A549 (cell line): ENCODE results near the gene ALG12. TPM values are rescaled to one million over a fixed set of nuclear protein-coding genes. Genes with fewer than 3 reads are reported as not detected.

ENCODE experiments used
- ATAC-seq, 2 experiments: fragments of 200-7000 bp in 1 of 2; fragments of >200 bp in 1 of 2; cut with Nextera tagmentation in 1 of 2; cut with Tn5 transposase in 1 of 2; 3 replicates each; pipeline versions ENCODE4 v1.8.0 to v1.9.1; 2018 to 2020; ENCODE audit warnings: mild to moderate bottlenecking in 1 of 2, moderate library complexity in 1 of 2
- CTCF ChIA-PET: fragments of 300-600 bp; sonication (Branson Sonifier 250); formaldehyde crosslinking; extraction: SDS; loops from one replicate; lab custom pipeline; 2021; ENCODE audit warnings: antibody characterized with exemption, inconsistent platforms; lab: Yijun Ruan, JAX
- POLR2A ChIA-PET: fragments of 350-600 bp; formaldehyde crosslinking; extraction: SDS; loops from one replicate; lab custom pipeline; 2021; ENCODE audit warnings: antibody characterized with exemption, inconsistent platforms; lab: Yijun Ruan, JAX
- DNase-seq, 2 experiments: peaks; one replicate each; pipeline versions ENCODE4 v3.0.0 to v3.0.0-alpha.2; 2011 to 2016; ENCODE audit warnings: low read depth in 1 of 2, low spot score in 1 of 2
- FAIRE-seq: peaks from 2 replicates; lab custom pipeline; 2011; peaks lifted over from hg19 to GRCh38; lab: Jason Lieb, UNC
- H3K27ac ChIP-seq, 2 experiments: fragments of >200 bp; sonication (Bioruptor Twin); formaldehyde crosslinking; 3 replicates each; pipeline ENCODE4 v1.5.1; 2016 to 2017
- H3K4me1 ChIP-seq: fragments of >200 bp; sonication (Bioruptor Twin); formaldehyde crosslinking; 3 replicates; pipeline ENCODE4 v1.6.1; 2016
- H3K4me2 ChIP-seq: fragments of >200 bp; sonication (Bioruptor Twin); formaldehyde crosslinking; 3 replicates; pipeline ENCODE4 v1.6.1; 2016
- H3K4me3 ChIP-seq: fragments of >200 bp; sonication (Bioruptor Twin); formaldehyde crosslinking; 3 replicates; pipeline ENCODE4 v1.5.1; 2016
- H3K9me3 ChIP-seq: fragments of >200 bp; sonication (Bioruptor Twin); formaldehyde crosslinking; 3 replicates; pipeline ENCODE4 v1.6.1; 2016
- CBX2 ChIP-seq: fragments of 200-600 bp; sonication (generic); IDR thresholded peaks from 2 replicates; pipeline ENCODE4 v1.6.1; 2016; ENCODE audit warnings: low read depth, mild to moderate bottlenecking, borderline replicate concordance
- CHD4 ChIP-seq: fragments of 200-600 bp; sonication (generic); IDR thresholded peaks from 2 replicates; pipeline ENCODE4 v1.6.1; 2016; ENCODE audit warnings: antibody characterized with exemption, mild to moderate bottlenecking, borderline replicate concordance
- E2F6 ChIP-seq: IDR thresholded peaks from 2 replicates; pipeline ENCODE4 v1.6.1; 2012; ENCODE audit warnings: low read depth, borderline replicate concordance
- ESRRA ChIP-seq: fragments of 150-350 bp; IDR thresholded peaks from 2 replicates; pipeline ENCODE4 v1.6.1; 2014; ENCODE audit warnings: mild to moderate bottlenecking, low read length, borderline replicate concordance
- FOSB ChIP-seq: fragments of 250-450 bp; sonication (Bioruptor Pico); IDR thresholded peaks from 2 replicates; pipeline ENCODE4 v1.5.0; 2020; ENCODE audit warnings: mild to moderate bottlenecking, moderate library complexity
- FOXS1 ChIP-seq: fragments of 250-450 bp; sonication (Bioruptor Pico); IDR thresholded peaks from 2 replicates; pipeline ENCODE4 v1.5.0; 2020; ENCODE audit warnings: mild to moderate bottlenecking, moderate library complexity
- HMGXB4 ChIP-seq: fragments of 250-450 bp; sonication (Bioruptor Pico); IDR thresholded peaks from 2 replicates; pipeline ENCODE4 v1.5.0; 2021; ENCODE audit warnings: mild to moderate bottlenecking, moderate library complexity, borderline replicate concordance
- HOXA7 ChIP-seq: fragments of 250-450 bp; sonication (Bioruptor Pico); IDR thresholded peaks from 2 replicates; pipeline ENCODE4 v1.5.0; 2020; ENCODE audit warnings: mild to moderate bottlenecking, moderate library complexity
- HOXB13 ChIP-seq: fragments of 250-450 bp; sonication (Bioruptor Pico); IDR thresholded peaks from 2 replicates; pipeline ENCODE4 v1.5.0; 2020; ENCODE audit warnings: low read depth, mild to moderate bottlenecking, moderate library complexity
- JUN ChIP-seq, 2 experiments: fragments of >200 bp; sonication (Bioruptor Twin); formaldehyde crosslinking; IDR thresholded peaks; 2 replicates in 1 of 2; 3 replicates in 1 of 2; pipeline ENCODE4 v1.6.1; 2016 to 2017
- JUNB ChIP-seq: fragments of >200 bp; sonication (Bioruptor Twin); formaldehyde crosslinking; IDR thresholded peaks from 2 replicates; pipeline ENCODE4 v1.6.1; 2016
- KDM1A ChIP-seq: fragments of 200-600 bp; sonication (generic); IDR thresholded peaks from 2 replicates; pipeline ENCODE4 v1.6.1; 2016; ENCODE audit warnings: low read depth, mild to moderate bottlenecking
- MAX ChIP-seq: IDR thresholded peaks from 2 replicates; pipeline ENCODE4 v1.6.1; 2012
- NPAS2 ChIP-seq: fragments of 250-450 bp; sonication (Bioruptor Pico); IDR thresholded peaks from 2 replicates; pipeline ENCODE4 v1.8.0; 2022; ENCODE audit warnings: mild to moderate bottlenecking, moderate library complexity, borderline replicate concordance
- NR3C1 ChIP-seq: fragments of >200 bp; sonication (Bioruptor Twin); formaldehyde crosslinking; IDR thresholded peaks from 3 replicates; pipeline ENCODE4 v1.6.1; 2017
- TFCP2L1 ChIP-seq: fragments of 250-450 bp; sonication (Bioruptor Pico); IDR thresholded peaks from 2 replicates; pipeline ENCODE4 v1.5.0; 2021; ENCODE audit warnings: mild to moderate bottlenecking
- ZFP36 ChIP-seq: fragments of 450-650 bp; IDR thresholded peaks from 2 replicates; pipeline ENCODE4 v1.6.1; 2014; ENCODE audit warnings: borderline replicate concordance; ENCODE audit not compliant: partially characterized antibody
- ZNF302 ChIP-seq: fragments of 250-450 bp; sonication (Bioruptor Pico); IDR thresholded peaks from 2 replicates; pipeline ENCODE4 v1.9.0; 2021; ENCODE audit warnings: inconsistent platforms, mild to moderate bottlenecking, moderate library complexity
- WGBS: methylation state at CpG from one replicate; pipeline ENCODE4 v1.1.6; 2017; ENCODE audit errors: missing lambda C conversion rate; 5-methylcytosine and 5-hydroxymethylcytosine counted together
- polyA plus RNA-seq, 4 experiments: library from polyadenylated mRNA; depleted of rRNA in 3 of 4; stranded (reverse); fragments of >200 nt; fragmentation: RNase III in 1 of 4; extraction: RNeasy Plus Mini Kit Qiagen cat#74134 plus additional on column Dnase treatment in 1 of 4; gene quantifications; 2 replicates in 3 of 4; 3 replicates in 1 of 4; pipeline ENCODE4 v1.2.3, GENCODE V29; 2011 to 2017
- TF ChIP-seq, protein P1 (sequence below): fragments of >200 bp; sonication (Bioruptor Twin); formaldehyde crosslinking; IDR thresholded peaks from 3 replicates; pipeline ENCODE4 v1.6.1; 2016
- TF ChIP-seq, protein P2 (sequence below): fragments of 150-350 bp; IDR thresholded peaks from 2 replicates; pipeline ENCODE4 v1.6.1; 2014; ENCODE audit warnings: low read depth, mild to moderate bottlenecking, low read length

Gene ALG12
- polyA plus RNA-seq, 2 of the 4 experiments (the other 2 are of a cell fraction) = 4.4 to 7.7 TPM

DNA sequence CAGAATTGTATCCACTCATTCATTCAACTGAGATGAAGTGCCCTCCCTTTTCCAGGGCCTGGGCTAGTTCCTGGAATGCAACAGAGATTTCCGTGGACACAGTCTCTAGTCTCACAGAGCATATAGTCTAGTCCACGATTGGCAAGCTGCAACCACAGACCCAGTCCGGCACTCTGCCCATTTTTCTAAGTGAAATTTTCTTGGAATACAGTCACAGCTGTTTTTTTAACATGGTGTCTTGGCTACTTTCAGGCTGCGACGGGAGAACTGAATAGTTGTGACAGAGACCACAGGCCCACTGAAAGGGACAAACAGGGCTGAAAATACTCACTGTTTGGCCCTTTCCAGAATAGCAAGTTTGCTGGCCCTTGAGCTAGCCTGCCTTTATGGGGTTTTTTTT, 29.2 kb downstream of the ALG12 start (continued):
- TF ChIP-seq FOXS1 (CRISPR knock-in tag) (no peak), NR3C1 (no peak), CBX2 (no peak), TFCP2L1 (CRISPR knock-in tag) (no peak)

- Histone ChIP-seq H3K4me1 (no peaks in the 10 kb centered on the region), H3K4me2 (no peak overlapping the region), H3K9me3 (no peaks in the 10 kb centered on the region; the same call in 2 of the 3 replicates), H3K27ac (no peak overlapping the region)
- ATAC-seq (no peak), DNase-seq (no peak)
- POLR2A ChIA-PET = no interaction called here
- TF ChIP-seq NPAS2 (no peak), JUNB (no peak), ZFP36 (no peak), JUN (IDR thresholded peaks at IDR 0.05) (no peak), FOSB (CRISPR knock-in tag) (no peak), ZNF302 (CRISPR knock-in tag) (no peak), HMGXB4 (CRISPR knock-in tag) (no peak)
- TF ChIP-seq, all 56 proteins: peak for 0
- CTCF ChIA-PET = interaction anchor here (0.9 to 1.3 kb wide), 2 partner anchors 12 to 142 kb away, joined by 3 to 6 read pairs; no protein-coding TSS in a partner anchor
- no peak for FAIRE-seq
- 96% methylated on average over 9 of the region's 9 CpGs for WGBS
- H3K4me3 ChIP-seq = no peak overlapping the region
Measured at GRCh38 chr22:49887702-49888101, 30.5 kb downstream of the ALG12 start.

- no peaks in the 10 kb centered on the region; the same call in 2 of the 3 replicates for H3K9me3 ChIP-seq
- H3K4me3 ChIP-seq = no peak overlapping the region
- DNase-seq (no peak), FAIRE-seq (no peak), ATAC-seq (no peak)
- ChIA-PET CTCF (interaction anchor here (0.9 to 1.3 kb wide), 2 partner anchors 13 to 143 kb away, joined by 3 to 6 read pairs; no protein-coding TSS in a partner anchor), POLR2A (no interaction called here)
- H3K4me2 ChIP-seq = no peak overlapping the region
- WGBS = 94% methylated on average over 14 of the region's 14 CpGs
- no peaks in the 10 kb centered on the region for H3K4me1 ChIP-seq
- no peak overlapping the region for H3K27ac ChIP-seq
- no peak for TF ChIP-seq FOXS1 (CRISPR knock-in tag)
- TF ChIP-seq KDM1A = no peak
- no peak for TF ChIP-seq HMGXB4 (CRISPR knock-in tag)
- TF ChIP-seq TFCP2L1 (CRISPR knock-in tag) = no peak
- TF ChIP-seq MAX = no peak
- TF ChIP-seq E2F6 = no peak
- TF ChIP-seq, protein P1, sequence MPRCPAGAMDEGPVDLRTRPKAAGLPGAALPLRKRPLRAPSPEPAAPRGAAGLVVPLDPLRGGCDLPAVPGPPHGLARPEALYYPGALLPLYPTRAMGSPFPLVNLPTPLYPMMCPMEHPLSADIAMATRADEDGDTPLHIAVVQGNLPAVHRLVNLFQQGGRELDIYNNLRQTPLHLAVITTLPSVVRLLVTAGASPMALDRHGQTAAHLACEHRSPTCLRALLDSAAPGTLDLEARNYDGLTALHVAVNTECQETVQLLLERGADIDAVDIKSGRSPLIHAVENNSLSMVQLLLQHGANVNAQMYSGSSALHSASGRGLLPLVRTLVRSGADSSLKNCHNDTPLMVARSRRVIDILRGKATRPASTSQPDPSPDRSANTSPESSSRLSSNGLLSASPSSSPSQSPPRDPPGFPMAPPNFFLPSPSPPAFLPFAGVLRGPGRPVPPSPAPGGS = no peak
- TF ChIP-seq HOXA7 (CRISPR knock-in tag) = no peak
- TF ChIP-seq, protein P2, sequence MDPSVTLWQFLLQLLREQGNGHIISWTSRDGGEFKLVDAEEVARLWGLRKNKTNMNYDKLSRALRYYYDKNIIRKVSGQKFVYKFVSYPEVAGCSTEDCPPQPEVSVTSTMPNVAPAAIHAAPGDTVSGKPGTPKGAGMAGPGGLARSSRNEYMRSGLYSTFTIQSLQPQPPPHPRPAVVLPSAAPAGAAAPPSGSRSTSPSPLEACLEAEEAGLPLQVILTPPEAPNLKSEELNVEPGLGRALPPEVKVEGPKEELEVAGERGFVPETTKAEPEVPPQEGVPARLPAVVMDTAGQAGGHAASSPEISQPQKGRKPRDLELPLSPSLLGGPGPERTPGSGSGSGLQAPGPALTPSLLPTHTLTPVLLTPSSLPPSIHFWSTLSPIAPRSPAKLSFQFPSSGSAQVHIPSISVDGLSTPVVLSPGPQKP = no peak
- TF ChIP-seq CHD4 = no peak
- no peak for TF ChIP-seq ESRRA
- TF ChIP-seq HOXB13 (CRISPR knock-in tag) = no peak
Measured at GRCh38 chr22:49887064-49887451, 31.2 kb downstream of the ALG12 start.
